Measurements from ENCODE around the gene TMEM225B. TPM values are rescaled to one million over a fixed set of nuclear protein-coding genes. Genes with fewer than 3 reads are reported as not detected.

TMEM225B gene
- total RNA-seq, 3 donors from 2014 or later, result 1.0 to 4.5 (median 2.0) TPM

DNA sequence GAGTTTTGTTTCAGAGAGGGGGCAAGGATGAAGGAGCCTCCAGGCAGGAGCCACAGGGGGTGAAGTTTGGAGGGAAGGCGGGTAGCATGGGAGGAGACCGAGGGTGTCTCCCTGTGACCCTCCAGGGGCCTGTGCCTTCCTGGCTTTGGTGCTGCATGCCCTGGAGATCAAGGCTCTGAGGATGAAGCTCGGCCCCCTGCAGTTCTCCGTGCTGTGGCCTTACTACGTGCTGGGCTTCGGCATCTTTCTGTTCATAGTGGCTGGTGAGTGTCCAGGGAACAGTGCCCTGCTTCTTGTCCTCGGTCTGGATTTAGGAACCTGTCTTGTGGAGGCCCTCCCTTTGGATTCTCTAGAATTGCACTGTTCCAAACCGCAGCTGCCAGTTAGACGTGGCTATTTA, 9.5 kb downstream of the TMEM225B start:
- DNase-seq (ENCODE audit: low spot score in 2 of 2), result no peak
- Histone ChIP-seq H3K4me1 (no peaks in the 10 kb centered on the region), H3K27ac (no peak overlapping the region), H3K36me3 (no peaks in the 10 kb centered on the region), H3K27me3 (no peaks in the 10 kb centered on the region), H3K4me3 (no peak overlapping the region), H3K9me3 (no peaks in the 10 kb centered on the region)
- TF ChIP-seq POLR2AphosphoS5 (IDR thresholded peaks at IDR 0.05), result no peak
- TF ChIP-seq POLR2A (IDR thresholded peaks at IDR 0.05), result no peak
- TF ChIP-seq, protein P1, sequence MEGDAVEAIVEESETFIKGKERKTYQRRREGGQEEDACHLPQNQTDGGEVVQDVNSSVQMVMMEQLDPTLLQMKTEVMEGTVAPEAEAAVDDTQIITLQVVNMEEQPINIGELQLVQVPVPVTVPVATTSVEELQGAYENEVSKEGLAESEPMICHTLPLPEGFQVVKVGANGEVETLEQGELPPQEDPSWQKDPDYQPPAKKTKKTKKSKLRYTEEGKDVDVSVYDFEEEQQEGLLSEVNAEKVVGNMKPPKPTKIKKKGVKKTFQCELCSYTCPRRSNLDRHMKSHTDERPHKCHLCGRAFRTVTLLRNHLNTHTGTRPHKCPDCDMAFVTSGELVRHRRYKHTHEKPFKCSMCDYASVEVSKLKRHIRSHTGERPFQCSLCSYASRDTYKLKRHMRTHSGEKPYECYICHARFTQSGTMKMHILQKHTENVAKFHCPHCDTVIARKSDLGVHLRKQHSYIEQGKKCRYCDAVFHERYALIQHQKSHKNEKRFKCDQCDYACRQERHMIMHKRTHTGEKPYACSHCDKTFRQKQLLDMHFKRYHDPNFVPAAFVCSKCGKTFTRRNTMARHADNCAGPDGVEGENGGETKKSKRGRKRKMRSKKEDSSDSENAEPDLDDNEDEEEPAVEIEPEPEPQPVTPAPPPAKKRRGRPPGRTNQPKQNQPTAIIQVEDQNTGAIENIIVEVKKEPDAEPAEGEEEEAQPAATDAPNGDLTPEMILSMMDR (IDR thresholded peaks at IDR 0.05), result no peak
- intact Hi-C loops (cut with DNase I; ENCODE audit: low total_unique reads), result no loop called here

DNA sequence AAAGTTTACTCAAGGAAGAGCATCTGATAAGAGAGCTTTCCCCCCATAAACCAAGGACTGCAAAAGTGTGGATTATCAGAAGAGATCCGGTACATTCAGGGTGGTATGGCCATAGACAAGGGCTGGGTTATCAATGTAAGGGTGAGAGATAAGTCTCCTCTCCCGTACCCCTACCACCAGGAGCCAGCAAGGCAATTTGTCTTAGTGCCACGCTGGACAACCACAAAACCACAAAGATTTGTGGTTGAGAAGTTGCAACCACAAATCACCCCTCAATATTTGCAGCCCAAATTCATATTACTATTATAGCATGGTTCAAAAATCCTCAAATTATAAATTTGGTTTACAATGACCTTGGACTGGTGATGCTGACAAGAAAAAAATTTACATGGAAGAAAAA, 16.4 kb downstream of the TMEM225B start:
- H3K27ac ChIP-seq, result no peak overlapping the region
- DNase-seq (ENCODE audit: low spot score in 2 of 2), result no peak
- no peaks in the 10 kb centered on the region for H3K27me3 ChIP-seq
- H3K4me1 ChIP-seq, result peaks cover 0 to 10% of the 10 kb centered on the region in 2 donors
- H3K36me3 ChIP-seq, result no peaks in the 10 kb centered on the region
- TF ChIP-seq POLR2A (IDR thresholded peaks at IDR 0.05) (no peak), POLR2AphosphoS5 (IDR thresholded peaks at IDR 0.05) (no peak)
- no peak overlapping the region for H3K4me3 ChIP-seq
- H3K9me3 ChIP-seq, result no peaks in the 10 kb centered on the region
- intact Hi-C loops (cut with DNase I; ENCODE audit: low total_unique reads), result no loop called here

DNA sequence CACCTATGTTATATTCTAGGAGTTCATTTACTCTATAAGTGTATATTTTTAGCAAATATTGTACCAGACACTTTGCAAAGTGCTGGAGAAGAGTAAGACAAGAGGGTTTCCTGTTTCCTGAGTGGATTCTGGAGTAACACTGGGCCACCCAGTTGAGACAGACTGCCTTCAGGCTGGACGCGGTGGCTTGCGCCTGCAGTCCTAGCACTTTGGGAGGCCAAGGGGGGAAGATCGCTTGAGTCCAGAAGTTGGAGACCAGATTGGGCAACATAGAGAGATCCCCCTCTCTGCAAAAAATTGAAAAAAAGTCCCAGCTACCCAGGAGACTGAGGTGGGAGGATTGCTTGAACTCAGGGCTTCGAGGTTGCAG, 17.9 kb downstream of the TMEM225B start:
- Histone ChIP-seq H3K27me3 (no peaks in the 10 kb centered on the region), H3K36me3 (peaks cover 5% of the 10 kb centered on the region), H3K4me1 (peaks cover 0 to 10% of the 10 kb centered on the region in 2 donors), H3K27ac (no peak overlapping the region), H3K4me3 (peak overlapping the region; percentile 74 to 98 (median 84)), H3K9me3 (no peaks in the 10 kb centered on the region)
- no peak for DNase-seq (ENCODE audit: low spot score in 2 of 2)
- intact Hi-C loops (cut with DNase I; ENCODE audit: low total_unique reads), result no loop called here
- TF ChIP-seq POLR2A (IDR thresholded peaks at IDR 0.05) (no peak), POLR2AphosphoS5 (IDR thresholded peaks at IDR 0.05) (no peak)
- TF ChIP-seq, protein P1 (IDR thresholded peaks at IDR 0.05), result no peak

DNA sequence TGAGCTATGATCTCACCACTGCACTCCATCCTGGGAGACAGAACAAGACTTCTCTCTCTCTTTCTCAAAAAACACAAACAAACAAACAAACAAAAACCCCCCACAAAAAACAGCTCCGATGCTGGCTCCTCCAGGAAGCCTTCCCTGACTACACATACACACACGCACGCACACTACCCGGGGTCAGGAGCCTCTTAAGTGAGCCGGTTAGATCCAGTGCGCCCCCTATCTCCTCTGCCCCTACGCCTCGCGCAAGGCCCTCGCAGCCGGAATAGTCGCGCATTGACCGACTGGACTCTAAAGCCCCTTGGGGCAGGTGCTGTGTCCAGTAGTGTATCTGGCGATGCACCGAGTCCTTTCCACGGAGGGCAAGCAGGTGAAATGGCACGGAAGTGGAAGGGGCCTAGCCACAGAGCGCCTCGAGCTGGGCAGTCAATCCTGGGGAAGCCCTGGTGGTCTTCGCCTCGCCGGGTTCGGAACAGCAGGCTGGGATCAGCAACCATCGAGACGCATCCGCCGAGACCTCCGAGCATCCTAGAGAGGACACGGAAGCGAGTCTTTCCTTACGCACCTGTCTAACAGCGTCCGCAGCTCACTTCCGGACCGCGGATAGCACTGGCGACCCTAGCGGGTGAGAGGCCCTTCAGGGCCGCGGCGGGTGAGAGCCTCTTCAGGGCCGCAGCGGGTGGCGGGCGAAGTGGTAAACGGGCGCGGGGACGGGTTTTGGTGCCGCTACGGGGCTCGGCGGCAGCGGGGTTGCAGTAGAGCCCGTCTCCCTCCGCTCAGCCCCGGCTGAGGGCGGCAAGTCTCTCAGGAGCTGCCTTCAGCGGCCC, 18.5 kb downstream of the TMEM225B start, which contains the start of gene ZSCAN25:
ZSCAN25 (plus strand) TSS at position 588 of the 833 bp plus-strand sequence. CDS start 2,661 bp downstream, outside the sequence.
- H3K36me3 ChIP-seq, result peaks cover 5% of the 10 kb centered on the region
- intact Hi-C loops (cut with DNase I; ENCODE audit: low total_unique reads), result no loop called here
- peaks cover 0 to 10% of the 10 kb centered on the region in 2 donors for H3K4me1 ChIP-seq
- H3K4me3 ChIP-seq, result peak within 1 kb of the TSS; percentile 74 to 98 (median 84)
- peak; percentile 62 to 75 for DNase-seq (ENCODE audit: low spot score in 2 of 2)
- TF ChIP-seq POLR2AphosphoS5 (IDR thresholded peaks at IDR 0.05) (peak; percentile 66 to 79 (median 69)), POLR2A (IDR thresholded peaks at IDR 0.05) (no peak)
- TF ChIP-seq, protein P1 (IDR thresholded peaks at IDR 0.05), result no peak
- peak within 1 kb of the TSS; percentile 87 to 90 for H3K27ac ChIP-seq
- H3K27me3 ChIP-seq, result no peaks in the 10 kb centered on the region
- H3K9me3 ChIP-seq, result no peaks in the 10 kb centered on the region

DNA sequence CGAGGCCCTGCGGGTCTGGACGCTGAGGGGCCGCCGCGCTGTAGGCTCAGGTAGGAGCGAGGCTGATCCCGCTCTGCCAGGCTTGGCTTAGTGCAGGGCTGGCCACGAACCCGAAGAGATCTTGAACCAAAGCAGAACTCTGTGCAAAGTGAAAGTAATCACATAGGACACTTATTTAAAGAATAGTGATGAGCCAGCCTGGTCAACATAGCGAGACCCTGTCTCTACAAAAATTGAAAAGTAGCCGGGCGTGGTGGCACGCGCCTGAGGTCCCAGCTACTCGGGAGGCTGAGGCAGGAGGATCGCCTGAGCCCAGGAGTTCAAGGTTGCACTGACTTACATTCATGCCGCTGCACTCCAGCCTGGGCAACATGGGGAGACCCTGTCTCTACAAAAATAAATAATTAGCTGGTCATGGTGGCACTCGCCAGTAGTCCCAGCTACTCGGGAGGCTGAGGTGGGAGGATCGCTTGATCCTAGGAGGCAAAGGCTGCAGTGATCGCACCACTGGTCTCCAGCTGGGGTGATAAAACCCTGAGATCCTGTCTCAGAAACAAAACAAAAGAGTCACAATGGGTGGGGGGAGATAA, 19.2 kb downstream of the TMEM225B start:
- H3K4me3 ChIP-seq, result peak overlapping the region; percentile 74 to 98 (median 84)
- H3K4me1 ChIP-seq, result peaks cover 0 to 10% of the 10 kb centered on the region in 2 donors
- peaks cover 5% of the 10 kb centered on the region for H3K36me3 ChIP-seq
- H3K27me3 ChIP-seq, result no peaks in the 10 kb centered on the region
- TF ChIP-seq, protein P1 (IDR thresholded peaks at IDR 0.05), result no peak
- TF ChIP-seq POLR2AphosphoS5 (IDR thresholded peaks at IDR 0.05) (no peak), POLR2A (IDR thresholded peaks at IDR 0.05) (no peak)
- no peak for DNase-seq (ENCODE audit: low spot score in 2 of 2)
- peak overlapping the region; percentile 87 to 90 for H3K27ac ChIP-seq
- no peaks in the 10 kb centered on the region for H3K9me3 ChIP-seq
- intact Hi-C loops (cut with DNase I; ENCODE audit: low total_unique reads), result no loop called here

Data from breast epithelium (tissue), 4 donors.